C4-2B (cell line): ENCODE data around the gene CDKN2B-AS1.

Experiments
- H3K27ac ChIP-seq: fragments of 450-650 bp; 2 replicates; pipeline ENCODE4 v1.5.1; 2017
- ZFX ChIP-seq: fragments of 450-650 bp; IDR thresholded peaks from 2 replicates; pipeline ENCODE4 v1.6.1; 2017
- TF ChIP-seq, protein P1 (sequence below): fragments of 450-650 bp; conservative IDR thresholded peaks from 2 replicates; pipeline ENCODE4 v1.5.1; 2017; ENCODE audit warnings: mild to moderate bottlenecking

Gene CDKN2B-AS1

GRCh38 chr9:22129133-22129532 is 134.5 kb downstream of the CDKN2B-AS1 start:
- TF ChIP-seq, protein P1, sequence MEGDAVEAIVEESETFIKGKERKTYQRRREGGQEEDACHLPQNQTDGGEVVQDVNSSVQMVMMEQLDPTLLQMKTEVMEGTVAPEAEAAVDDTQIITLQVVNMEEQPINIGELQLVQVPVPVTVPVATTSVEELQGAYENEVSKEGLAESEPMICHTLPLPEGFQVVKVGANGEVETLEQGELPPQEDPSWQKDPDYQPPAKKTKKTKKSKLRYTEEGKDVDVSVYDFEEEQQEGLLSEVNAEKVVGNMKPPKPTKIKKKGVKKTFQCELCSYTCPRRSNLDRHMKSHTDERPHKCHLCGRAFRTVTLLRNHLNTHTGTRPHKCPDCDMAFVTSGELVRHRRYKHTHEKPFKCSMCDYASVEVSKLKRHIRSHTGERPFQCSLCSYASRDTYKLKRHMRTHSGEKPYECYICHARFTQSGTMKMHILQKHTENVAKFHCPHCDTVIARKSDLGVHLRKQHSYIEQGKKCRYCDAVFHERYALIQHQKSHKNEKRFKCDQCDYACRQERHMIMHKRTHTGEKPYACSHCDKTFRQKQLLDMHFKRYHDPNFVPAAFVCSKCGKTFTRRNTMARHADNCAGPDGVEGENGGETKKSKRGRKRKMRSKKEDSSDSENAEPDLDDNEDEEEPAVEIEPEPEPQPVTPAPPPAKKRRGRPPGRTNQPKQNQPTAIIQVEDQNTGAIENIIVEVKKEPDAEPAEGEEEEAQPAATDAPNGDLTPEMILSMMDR, result no peak
- TF ChIP-seq ZFX, result no peak
- H3K27ac ChIP-seq, result no peak overlapping the region

- no peak overlapping the region for H3K27ac ChIP-seq
- TF ChIP-seq, protein P1, result no peak
- TF ChIP-seq ZFX, result no peak
These were observed 135.0 kb downstream of the CDKN2B-AS1 start for GRCh38 chr9:22129633-22130032.

DNA sequence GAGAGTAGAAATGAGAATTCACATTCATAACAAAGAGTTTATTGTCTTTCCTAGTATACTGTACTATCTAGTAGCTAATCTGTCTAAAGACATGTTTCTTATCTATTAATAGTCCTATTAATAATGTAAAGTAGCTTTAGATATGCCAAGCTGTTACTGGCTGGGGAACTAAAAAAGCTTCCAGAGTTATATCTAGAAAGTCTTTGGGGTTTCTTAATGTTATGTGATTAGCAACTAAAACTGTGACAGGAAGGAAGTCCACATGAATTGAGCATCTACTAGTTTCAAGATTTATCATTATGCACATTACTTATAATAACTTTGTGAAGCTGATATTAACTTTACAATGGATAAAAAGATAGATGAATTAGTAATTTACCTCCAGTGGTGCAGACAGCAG is 137.2 kb downstream of the CDKN2B-AS1 start:
- no peak overlapping the region for H3K27ac ChIP-seq
- TF ChIP-seq, protein P1, result no peak
- TF ChIP-seq ZFX, result no peak

DNA sequence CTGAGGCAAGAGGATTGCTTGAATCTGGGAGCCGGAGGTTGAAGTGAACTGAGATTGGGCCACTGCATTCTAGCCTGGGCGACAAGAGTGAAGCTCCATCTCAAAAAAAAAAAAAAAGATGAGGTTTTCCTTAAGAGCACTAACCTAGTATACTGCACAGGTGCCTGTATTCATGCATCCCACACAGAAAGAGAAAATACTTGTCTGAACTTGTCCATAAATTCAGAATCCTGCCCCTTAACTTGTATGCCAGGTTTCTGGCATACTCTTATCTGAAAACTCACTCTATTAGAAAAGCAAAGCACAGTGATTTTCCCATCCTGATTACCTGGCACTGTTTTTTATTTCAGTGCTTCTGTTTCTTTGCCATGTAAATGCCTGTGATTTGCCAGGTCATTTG is 139.8 kb downstream of the CDKN2B-AS1 start:
- H3K27ac ChIP-seq, result no peak overlapping the region
- TF ChIP-seq ZFX, result no peak
- TF ChIP-seq, protein P1, result no peak

DNA sequence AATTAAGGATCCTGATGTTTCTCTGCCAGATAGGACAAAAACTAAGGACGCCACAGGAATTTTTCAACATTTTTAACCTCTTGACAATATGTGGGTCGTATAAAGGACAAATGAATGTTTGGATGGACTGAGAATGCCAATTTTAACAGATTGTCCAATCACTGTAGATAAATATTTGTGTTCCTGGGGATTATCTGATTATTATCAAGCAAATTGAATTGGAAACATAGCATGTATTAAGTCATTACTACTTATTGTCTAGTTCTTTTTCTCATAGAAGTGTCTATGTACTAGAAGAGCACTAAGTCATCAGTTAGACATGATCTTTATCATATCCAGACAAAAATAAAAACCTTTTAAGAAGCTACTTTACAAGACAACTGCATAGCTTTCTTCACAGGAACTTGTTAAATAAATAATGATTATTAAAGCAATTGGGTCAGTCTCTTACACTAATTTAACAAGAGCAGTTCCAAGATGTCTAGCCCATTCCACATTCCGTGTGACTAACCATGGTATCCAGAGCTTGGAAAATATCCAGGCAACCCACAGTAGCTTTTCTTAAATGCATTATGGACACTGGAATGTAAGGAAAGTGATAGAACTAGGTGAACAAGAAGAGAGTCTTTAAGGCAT is 142.0 kb downstream of the CDKN2B-AS1 start:
- no peak overlapping the region for H3K27ac ChIP-seq
- TF ChIP-seq, protein P1, result no peak
- no peak for TF ChIP-seq ZFX

- H3K27ac ChIP-seq, result no peak overlapping the region
- TF ChIP-seq, protein P1, result no peak
- TF ChIP-seq ZFX, result no peak
These were observed 144.5 kb downstream of the CDKN2B-AS1 start for GRCh38 chr9:22138956-22139660.

DNA sequence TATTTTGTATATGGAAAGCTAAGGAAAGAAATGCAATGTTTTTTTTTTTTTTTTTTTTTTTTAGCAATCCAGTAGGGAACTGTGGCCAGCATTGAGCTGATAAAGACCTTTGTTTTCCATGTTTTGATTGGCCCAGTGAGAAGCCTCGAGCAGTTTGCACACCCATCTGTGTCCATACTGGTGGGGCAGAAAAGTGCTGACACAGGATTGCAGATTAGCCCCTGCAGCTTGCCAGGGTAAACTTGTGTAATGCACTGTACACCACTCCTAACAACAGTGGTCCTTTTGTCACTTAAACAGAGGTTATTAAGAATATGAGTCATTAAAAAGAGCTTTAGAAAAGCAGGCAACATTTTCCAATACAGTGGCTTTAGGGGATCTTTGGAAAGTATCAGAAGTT is 147.3 kb downstream of the CDKN2B-AS1 start:
- no peak overlapping the region for H3K27ac ChIP-seq
- no peak for TF ChIP-seq ZFX
- TF ChIP-seq, protein P1, result no peak
